HFFc6 (cell line): ENCODE data around the gene AUTS2. TPM values are rescaled to one million over a fixed set of nuclear protein-coding genes. Genes with fewer than 3 reads are reported as not detected.

Experiments
- DNase-seq: peaks from one replicate; pipeline ENCODE4 v3.0.0-alpha.2; 2018
- H3K27ac Mint-ChIP-seq: 2 replicates; pipeline ENCODE4 v1.8.0; 2020; ENCODE audit warnings: mild to moderate bottlenecking, mixed read lengths
- H3K27me3 Mint-ChIP-seq: 2 replicates; pipeline ENCODE4 v1.8.0; 2021; ENCODE audit warnings: mild to moderate bottlenecking, moderate library complexity, mixed read lengths; ENCODE audit not compliant: insufficient read depth
- H3K36me3 Mint-ChIP-seq: 2 replicates; pipeline ENCODE4 v1.8.0; 2021; ENCODE audit warnings: low read depth, mixed read lengths
- H3K4me1 Mint-ChIP-seq: 2 replicates; pipeline ENCODE4 v1.8.0; 2020; ENCODE audit warnings: low read depth, mixed read lengths
- H3K4me3 Mint-ChIP-seq: 2 replicates; pipeline ENCODE4 v1.8.0; 2020; ENCODE audit warnings: mild to moderate bottlenecking, moderate library complexity, mixed read lengths
- H3K9me3 Mint-ChIP-seq: 2 replicates; pipeline ENCODE4 v1.8.0; 2020; ENCODE audit warnings: mild to moderate bottlenecking, mixed read lengths
- CTCF ChIP-seq: fragments of 200-600 bp; sonication (generic); IDR thresholded peaks from 2 replicates; pipeline ENCODE4 v1.5.0; 2021; ENCODE audit warnings: antibody characterized with exemption, mild to moderate bottlenecking
- total RNA-seq, 6 experiments: library from RNA; stranded (reverse); fragmentation: NEBNext Ultra II Directional; extraction: Animal tissue kit (Norgen Biotek cat#: 25700); gene quantifications; 2 replicates in 1 of 6; 3 replicates in 5 of 6; pipeline ENCODE4 v1.2.3, GENCODE V29; 2021

Gene AUTS2
- total RNA-seq, 6 experiments from 2014 or later, result 0.02 to 0.19 (median 0.16) TPM; not detected in 2

- H3K27me3 Mint-ChIP-seq, result no peaks in the 10 kb centered on the region
- no peak for TF ChIP-seq CTCF
- H3K4me3 Mint-ChIP-seq, result no peak overlapping the region
- H3K4me1 Mint-ChIP-seq, result no peaks in the 10 kb centered on the region
- no peak overlapping the region for H3K27ac Mint-ChIP-seq
- H3K36me3 Mint-ChIP-seq, result no peaks in the 10 kb centered on the region
- no peak for DNase-seq
- peaks cover 31% of the 10 kb centered on the region for H3K9me3 Mint-ChIP-seq
These were observed 620.8 kb downstream of the AUTS2 start for GRCh38 chr7:70219061-70219460.

- Mint-ChIP-seq H3K4me1 (no peaks in the 10 kb centered on the region), H3K27ac (no peak overlapping the region), H3K36me3 (peaks cover 8% of the 10 kb centered on the region), H3K4me3 (no peak overlapping the region), H3K9me3 (peaks cover 51% of the 10 kb centered on the region), H3K27me3 (no peaks in the 10 kb centered on the region)
- no peak for TF ChIP-seq CTCF
- no peak for DNase-seq
These were observed 631.0 kb downstream of the AUTS2 start for GRCh38 chr7:70229242-70229641.

GRCh38 chr7:70230761-70231160 is 632.5 kb downstream of the AUTS2 start:
- DNase-seq, result no peak
- H3K9me3 Mint-ChIP-seq, result peaks cover 55% of the 10 kb centered on the region
- no peak for TF ChIP-seq CTCF
- no peak overlapping the region for H3K27ac Mint-ChIP-seq
- H3K36me3 Mint-ChIP-seq, result peaks cover 8% of the 10 kb centered on the region
- no peaks in the 10 kb centered on the region for H3K4me1 Mint-ChIP-seq
- no peaks in the 10 kb centered on the region for H3K27me3 Mint-ChIP-seq
- H3K4me3 Mint-ChIP-seq, result no peak overlapping the region

GRCh38 chr7:70233776-70234175 is 635.5 kb downstream of the AUTS2 start:
- no peaks in the 10 kb centered on the region for H3K4me1 Mint-ChIP-seq
- no peak overlapping the region for H3K4me3 Mint-ChIP-seq
- TF ChIP-seq CTCF, result no peak
- no peak for DNase-seq
- peaks cover 8% of the 10 kb centered on the region for H3K36me3 Mint-ChIP-seq
- no peak overlapping the region for H3K27ac Mint-ChIP-seq
- H3K9me3 Mint-ChIP-seq, result peaks cover 69% of the 10 kb centered on the region
- no peaks in the 10 kb centered on the region for H3K27me3 Mint-ChIP-seq

DNA sequence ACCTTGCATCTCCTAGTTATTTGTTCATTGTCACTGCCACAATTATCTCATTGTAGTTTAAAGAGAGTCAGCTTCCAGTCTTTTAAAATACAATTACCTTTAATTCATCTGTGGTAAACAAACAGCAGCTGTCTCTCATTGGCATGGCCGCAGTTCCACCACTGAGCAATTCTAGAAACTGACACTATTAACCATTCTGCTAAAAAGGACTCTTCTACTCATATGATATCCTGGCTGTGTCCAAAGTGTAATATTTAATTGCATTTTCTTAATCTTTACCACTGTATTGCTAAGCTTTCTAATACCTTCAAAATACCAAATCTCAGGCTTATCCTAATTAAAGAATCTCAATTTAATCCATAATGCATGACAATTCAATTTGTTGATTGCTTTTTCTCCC is 639.0 kb downstream of the AUTS2 start:
- no peak for TF ChIP-seq CTCF
- Mint-ChIP-seq H3K36me3 (no peaks in the 10 kb centered on the region; the same call in 1 of the 2 replicates), H3K4me3 (no peak overlapping the region), H3K27ac (no peak overlapping the region), H3K9me3 (peaks cover 58% of the 10 kb centered on the region), H3K4me1 (no peaks in the 10 kb centered on the region), H3K27me3 (no peaks in the 10 kb centered on the region)
- DNase-seq, result no peak
